Suppressor macrophage treated with lipopolysaccharide for 4 hours (primary cell): ENCODE results near the gene CHMP4B.

ENCODE experiments used
- DNase-seq: peaks from one replicate; pipeline ENCODE4 v3.0.0-alpha.2; 2020

Gene CHMP4B

GRCh38 chr20:33810885-33811775, at the start of gene CHMP4B:
Gene CHMP4B, plus strand, starts transcription at chr20:33811348. Its CDS starts 121 bp downstream, at chr20:33811469.
- DNase-seq, result peak; percentile 99

GRCh38 chr20:33761698-33762250, 49.4 kb upstream of the CHMP4B start:
- DNase-seq, result no peak

GRCh38 chr20:33765099-33765498, 46.0 kb upstream of the CHMP4B start:
- no peak for DNase-seq

- no peak for DNase-seq
Measured at GRCh38 chr20:33765592-33765991, 45.6 kb upstream of the CHMP4B start.

GRCh38 chr20:33766686-33767085, 44.5 kb upstream of the CHMP4B start:
- no peak for DNase-seq

GRCh38 chr20:33767777-33768138, 43.4 kb upstream of the CHMP4B start:
- DNase-seq, result no peak

- DNase-seq, result no peak
Measured at GRCh38 chr20:33769043-33769442, 42.1 kb upstream of the CHMP4B start.

- DNase-seq, result no peak
Measured at GRCh38 chr20:33770005-33770404, 41.1 kb upstream of the CHMP4B start.

GRCh38 chr20:33771938-33772337, 39.2 kb upstream of the CHMP4B start:
- no peak for DNase-seq

GRCh38 chr20:33772439-33772838, 38.7 kb upstream of the CHMP4B start:
- no peak for DNase-seq

GRCh38 chr20:33773412-33774089, 37.6 kb upstream of the CHMP4B start:
- DNase-seq, result peak; percentile 91

- no peak for DNase-seq
Measured at GRCh38 chr20:33777816-33778215, 33.3 kb upstream of the CHMP4B start.

- DNase-seq, result no peak
Measured at GRCh38 chr20:33781133-33781532, 30.0 kb upstream of the CHMP4B start.

GRCh38 chr20:33781945-33782344, 29.2 kb upstream of the CHMP4B start:
- no peak for DNase-seq

GRCh38 chr20:33783256-33783655, 27.9 kb upstream of the CHMP4B start:
- DNase-seq, result no peak

- no peak for DNase-seq
Measured at GRCh38 chr20:33783818-33784217, 27.3 kb upstream of the CHMP4B start.

GRCh38 chr20:33784225-33784624, 26.9 kb upstream of the CHMP4B start:
- no peak for DNase-seq

- DNase-seq, result no peak
Measured at GRCh38 chr20:33785503-33785902, 25.6 kb upstream of the CHMP4B start.

GRCh38 chr20:33787253-33787891, 23.8 kb upstream of the CHMP4B start:
- DNase-seq, result no peak

- no peak for DNase-seq
Measured at GRCh38 chr20:33788351-33789049, 22.6 kb upstream of the CHMP4B start.

- peak; percentile 17 for DNase-seq
Measured at GRCh38 chr20:33789109-33789857, 21.9 kb upstream of the CHMP4B start.

GRCh38 chr20:33789858-33790182, 21.3 kb upstream of the CHMP4B start:
- no peak for DNase-seq
